Activated B cell treated with CpG ODN at 0.5 μM for 24 hours (primary cell): Measurements from ENCODE around the gene GAB1. TPM values are rescaled to one million over a fixed set of nuclear protein-coding genes. Genes with fewer than 3 reads are reported as not detected.

Source experiments
- ATAC-seq: fragments of 200-7000 bp; cut with Tn5 transposase; one replicate; pipeline ENCODE4 v1.10.0; 2021; ENCODE audit warnings: low read depth, mild to moderate bottlenecking, moderate library complexity
- CTCF ChIA-PET: fragments of 350-600 bp; sonication (Branson Sonifier 250); formaldehyde crosslinking; loops from one replicate; lab custom pipeline; 2021; ENCODE audit warnings: antibody characterized with exemption; lab: Charles Lee
- POLR2A ChIA-PET: fragments of 350-600 bp; sonication (Branson Sonifier 250); formaldehyde crosslinking; loops from one replicate; lab custom pipeline; 2021; ENCODE audit warnings: antibody characterized with exemption; lab: Charles Lee
- DNase-seq: peaks from one replicate; pipeline ENCODE4 v3.0.0; 2022
- H3K27ac Mint-ChIP-seq: one replicate; pipeline ENCODE4 v1.8.0; 2020; ENCODE audit warnings: mixed read lengths
- H3K27me3 Mint-ChIP-seq: one replicate; pipeline ENCODE4 v1.8.0; 2021; ENCODE audit warnings: mixed read lengths
- H3K36me3 Mint-ChIP-seq: one replicate; pipeline ENCODE4 v1.8.0; 2021; ENCODE audit warnings: low read depth, mixed read lengths
- H3K4me1 Mint-ChIP-seq: one replicate; pipeline ENCODE4 v1.8.0; 2021; ENCODE audit warnings: mixed read lengths
- H3K4me3 Mint-ChIP-seq: one replicate; pipeline ENCODE4 v1.8.0; 2020; ENCODE audit warnings: mild to moderate bottlenecking, mixed read lengths
- H3K9me3 Mint-ChIP-seq: one replicate; pipeline ENCODE4 v1.8.0; 2020; ENCODE audit warnings: mixed read lengths
- CTCF ChIP-seq: fragments of 200-600 bp; IDR thresholded peaks from one replicate; pipeline ENCODE4 v1.8.0; 2022; ENCODE audit warnings: antibody characterized with exemption, mild to moderate bottlenecking
- intact Hi-C: fragments of 100-400 bp; cut with micrococcal nuclease; formaldehyde crosslinking; loops from one replicate; pipeline ENCODE4 v1.15.1; 2024
- total RNA-seq: library from RNA; stranded (reverse); gene quantifications from 2 replicates; pipeline ENCODE4 v1.2.3, GENCODE V29; 2022

GAB1 gene
- total RNA-seq, 1 donor from 2014 or later: 12.0 TPM

GRCh38 chr4:143358923-143359643, 22.4 kb downstream of the GAB1 start:
- DNase-seq (no peak), ATAC-seq (peak; percentile 88)
- Mint-ChIP-seq H3K9me3 (no peaks in the 10 kb centered on the region), H3K27ac (peak overlapping the region; percentile 83), H3K4me3 (peak overlapping the region; percentile 65), H3K36me3 (no peaks in the 10 kb centered on the region), H3K27me3 (no peaks in the 10 kb centered on the region), H3K4me1 (peaks cover 66% of the 10 kb centered on the region)
- CTCF ChIA-PET: interaction anchor here (0.8 to 3.8 kb wide), 3 partner anchors 14 to 18 kb away, joined by 4 to 12 read pairs (median 4); no protein-coding TSS in a partner anchor
- intact Hi-C loops: loop anchor here (1.0 kb wide), 3 partner anchors 18 to 154 kb away; partner anchors contain the start of genes GAB1 and SMARCA5
- POLR2A ChIA-PET: interaction anchor here (0.7 to 5.8 kb wide), 4 partner anchors 14 to 22 kb away, joined by 3 to 31 read pairs (median 11); partner anchors contain the start of gene GAB1
- TF ChIP-seq CTCF: no peak

GRCh38 chr4:143359644-143360193, 23.0 kb downstream of the GAB1 start:
- intact Hi-C loops: loop anchor here (1.0 kb wide), 3 partner anchors 18 to 154 kb away; partner anchors contain the start of genes GAB1 and SMARCA5
- H3K4me1 Mint-ChIP-seq: peaks cover 67% of the 10 kb centered on the region
- DNase-seq (no peak), ATAC-seq (no peak)
- ChIA-PET POLR2A (interaction anchor here (2.3 to 5.8 kb wide), 2 partner anchors 17 to 22 kb away, joined by 19 to 31 read pairs; partner anchors contain the start of gene GAB1), CTCF (interaction anchor here (3.8 kb wide), 1 partner anchor 16 kb away, joined by 12 read pairs; no protein-coding TSS in a partner anchor)
- H3K9me3 Mint-ChIP-seq: no peaks in the 10 kb centered on the region
- H3K36me3 Mint-ChIP-seq: no peaks in the 10 kb centered on the region
- TF ChIP-seq CTCF: no peak
- no peaks in the 10 kb centered on the region for H3K27me3 Mint-ChIP-seq
- H3K27ac Mint-ChIP-seq: peak overlapping the region; percentile 83
- peak overlapping the region; percentile 65 for H3K4me3 Mint-ChIP-seq

GRCh38 chr4:143360838-143361625, 24.4 kb downstream of the GAB1 start:
- intact Hi-C loops: no loop called here
- Mint-ChIP-seq H3K4me3 (no peak overlapping the region), H3K9me3 (no peaks in the 10 kb centered on the region), H3K27ac (peak overlapping the region; percentile 36), H3K4me1 (peaks cover 61% of the 10 kb centered on the region), H3K27me3 (no peaks in the 10 kb centered on the region), H3K36me3 (no peaks in the 10 kb centered on the region)
- DNase-seq (no peak), ATAC-seq (no peak)
- no peak for TF ChIP-seq CTCF
- CTCF ChIA-PET: no interaction called here
- POLR2A ChIA-PET: no interaction called here

- Mint-ChIP-seq H3K36me3 (no peaks in the 10 kb centered on the region), H3K27me3 (no peaks in the 10 kb centered on the region), H3K4me3 (no peak overlapping the region), H3K9me3 (no peaks in the 10 kb centered on the region), H3K27ac (no peak overlapping the region), H3K4me1 (peaks cover 46% of the 10 kb centered on the region)
- ChIA-PET CTCF (no interaction called here), POLR2A (interaction anchor here (0.6 to 0.7 kb wide), 2 partner anchors 39 to 51 kb away, joined by 3 to 5 read pairs; no protein-coding TSS in a partner anchor)
- DNase-seq (no peak), ATAC-seq (no peak)
- no peak for TF ChIP-seq CTCF
- intact Hi-C loops: no loop called here
These were observed 25.8 kb downstream of the GAB1 start for GRCh38 chr4:143362349-143363046.
